Astrocyte of the cerebellum (primary cell): ENCODE data around the gene DNASE1L1.

ENCODE experiments used
- DNase-seq: peaks from one replicate; pipeline ENCODE4 v3.0.0-alpha.2; 2011; ENCODE audit warnings: low read depth
- H3K4me3 ChIP-seq: 2 replicates; pipeline ENCODE4 v1.5.1; 2011; ENCODE audit warnings: mild to moderate bottlenecking, low read depth, low read length, moderate library complexity
- in situ Hi-C: cut with HindIII; loops from 2 replicates; pipeline ENCODE4 v1.10.0; 2017; ENCODE audit warnings: low sequenced_read_pairs
- TF ChIP-seq, protein P1 (sequence below): IDR thresholded peaks from 2 replicates; pipeline ENCODE4 v1.5.1; 2012; ENCODE audit warnings: low read length, low read depth, moderate library complexity, mild to moderate bottlenecking; ENCODE audit errors: missing control alignments

Gene DNASE1L1

DNA sequence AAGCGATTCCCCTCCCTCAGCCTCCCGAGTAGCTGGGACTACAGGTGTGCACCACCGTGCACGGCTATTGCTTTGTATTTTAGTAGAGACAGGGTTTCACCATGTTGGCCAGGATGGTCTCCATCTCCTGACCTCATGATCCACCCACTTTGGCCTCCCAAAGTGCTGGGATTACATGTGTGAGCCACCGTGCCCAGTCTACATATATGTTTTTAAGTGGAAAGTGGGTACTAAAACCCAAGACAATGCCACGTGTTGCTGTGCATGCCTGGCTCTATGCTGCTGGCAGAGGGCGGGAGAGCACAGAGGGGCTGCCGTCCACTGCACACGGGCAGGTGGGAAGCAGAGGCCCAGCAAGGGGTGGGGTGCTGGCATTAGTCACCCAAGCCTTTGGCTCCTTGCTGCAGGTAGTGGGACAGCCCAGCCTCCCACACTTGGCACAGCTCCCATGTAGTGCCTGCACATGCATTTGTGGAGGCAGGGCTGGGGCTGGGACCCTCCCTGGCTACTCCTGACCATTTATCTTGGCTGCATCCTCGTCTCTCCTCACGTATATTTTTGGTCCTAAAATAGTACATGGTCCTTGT, 26.5 kb downstream of the DNASE1L1 start:
- in situ Hi-C loops: no loop called here
- no peak for DNase-seq
- H3K4me3 ChIP-seq: no peak overlapping the region
- TF ChIP-seq, protein P1, sequence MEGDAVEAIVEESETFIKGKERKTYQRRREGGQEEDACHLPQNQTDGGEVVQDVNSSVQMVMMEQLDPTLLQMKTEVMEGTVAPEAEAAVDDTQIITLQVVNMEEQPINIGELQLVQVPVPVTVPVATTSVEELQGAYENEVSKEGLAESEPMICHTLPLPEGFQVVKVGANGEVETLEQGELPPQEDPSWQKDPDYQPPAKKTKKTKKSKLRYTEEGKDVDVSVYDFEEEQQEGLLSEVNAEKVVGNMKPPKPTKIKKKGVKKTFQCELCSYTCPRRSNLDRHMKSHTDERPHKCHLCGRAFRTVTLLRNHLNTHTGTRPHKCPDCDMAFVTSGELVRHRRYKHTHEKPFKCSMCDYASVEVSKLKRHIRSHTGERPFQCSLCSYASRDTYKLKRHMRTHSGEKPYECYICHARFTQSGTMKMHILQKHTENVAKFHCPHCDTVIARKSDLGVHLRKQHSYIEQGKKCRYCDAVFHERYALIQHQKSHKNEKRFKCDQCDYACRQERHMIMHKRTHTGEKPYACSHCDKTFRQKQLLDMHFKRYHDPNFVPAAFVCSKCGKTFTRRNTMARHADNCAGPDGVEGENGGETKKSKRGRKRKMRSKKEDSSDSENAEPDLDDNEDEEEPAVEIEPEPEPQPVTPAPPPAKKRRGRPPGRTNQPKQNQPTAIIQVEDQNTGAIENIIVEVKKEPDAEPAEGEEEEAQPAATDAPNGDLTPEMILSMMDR: no peak

DNA sequence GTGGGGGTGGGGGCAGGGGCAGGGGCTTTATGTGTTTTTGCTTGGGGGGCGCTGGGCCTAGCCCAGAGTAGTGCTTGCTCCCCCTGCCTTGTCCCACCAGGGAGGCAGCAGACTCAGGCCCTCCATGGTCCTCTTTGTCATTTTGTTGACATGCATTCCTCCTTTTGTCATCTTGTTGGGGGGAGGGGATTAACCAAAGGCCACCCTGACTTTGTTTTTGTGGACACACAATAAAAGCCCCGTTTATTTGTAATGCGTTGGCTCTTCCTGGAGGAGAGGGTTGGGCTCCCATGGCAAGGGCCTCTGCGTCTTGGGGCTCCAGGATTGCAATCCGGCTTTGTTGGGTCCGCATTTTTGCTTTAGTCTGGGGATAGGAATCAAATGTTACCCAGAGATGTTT, 27.8 kb downstream of the DNASE1L1 start:
- in situ Hi-C loops: no loop called here
- no peak for DNase-seq
- H3K4me3 ChIP-seq: no peak overlapping the region
- TF ChIP-seq, protein P1: no peak

DNA sequence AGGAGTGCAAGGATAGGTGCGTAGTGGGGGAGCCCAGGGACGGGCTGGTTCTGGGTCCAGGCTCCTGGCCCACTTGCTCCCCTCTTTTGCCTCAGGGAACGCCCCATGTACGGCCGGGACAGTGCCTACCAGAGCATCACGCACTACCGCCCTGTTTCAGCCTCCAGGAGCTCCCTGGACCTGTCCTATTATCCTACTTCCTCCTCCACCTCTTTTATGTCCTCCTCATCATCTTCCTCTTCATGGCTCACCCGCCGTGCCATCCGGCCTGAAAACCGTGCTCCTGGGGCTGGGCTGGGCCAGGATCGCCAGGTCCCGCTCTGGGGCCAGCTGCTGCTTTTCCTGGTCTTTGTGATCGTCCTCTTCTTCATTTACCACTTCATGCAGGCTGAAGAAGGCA, 28.3 kb downstream of the DNASE1L1 start:
- DNase-seq: no peak
- in situ Hi-C loops: no loop called here
- TF ChIP-seq, protein P1: no peak
- H3K4me3 ChIP-seq: peak overlapping the region; percentile 71

DNA sequence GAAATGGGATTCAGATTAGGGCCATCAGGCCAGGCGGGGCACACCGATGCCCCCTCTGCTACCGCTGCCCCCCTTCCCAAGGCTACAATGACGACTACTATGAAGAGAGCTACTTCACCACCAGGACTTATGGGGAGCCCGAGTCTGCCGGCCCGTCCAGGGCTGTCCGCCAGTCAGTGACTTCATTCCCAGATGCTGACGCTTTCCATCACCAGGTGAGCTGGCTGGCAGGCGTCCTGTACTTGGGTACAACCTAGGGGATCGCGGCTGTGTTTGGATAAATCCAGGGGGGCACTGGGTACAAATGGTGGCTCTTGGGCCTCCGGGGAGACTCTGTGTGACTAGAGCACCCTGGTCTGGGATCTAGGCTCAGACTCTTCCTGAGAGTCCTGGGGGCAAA, 28.9 kb downstream of the DNASE1L1 start:
- H3K4me3 ChIP-seq: peak overlapping the region; percentile 71
- no peak for DNase-seq
- in situ Hi-C loops: no loop called here
- TF ChIP-seq, protein P1: no peak

DNA sequence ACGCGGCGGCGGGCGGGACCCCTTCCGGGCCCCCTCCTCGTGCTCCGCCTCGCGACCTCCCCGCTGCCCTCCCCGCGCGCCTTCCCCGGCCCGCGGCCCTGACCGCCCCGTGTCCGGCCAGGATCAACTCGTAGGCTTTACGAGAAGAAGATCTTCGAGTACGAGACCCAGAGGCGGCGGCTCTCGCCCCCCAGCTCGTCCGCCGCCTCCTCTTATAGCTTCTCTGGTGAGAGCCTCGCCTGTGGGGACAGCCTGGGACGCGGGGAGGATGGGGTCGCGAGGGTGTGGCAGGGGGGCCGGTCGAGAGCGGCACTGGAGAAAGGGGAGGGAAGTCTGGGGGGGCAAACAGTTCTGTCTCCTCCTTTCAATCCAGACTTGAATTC, 29.5 kb downstream of the DNASE1L1 start:
- DNase-seq: no peak
- TF ChIP-seq, protein P1: no peak
- in situ Hi-C loops: no loop called here
- H3K4me3 ChIP-seq: peak overlapping the region; percentile 71

DNA sequence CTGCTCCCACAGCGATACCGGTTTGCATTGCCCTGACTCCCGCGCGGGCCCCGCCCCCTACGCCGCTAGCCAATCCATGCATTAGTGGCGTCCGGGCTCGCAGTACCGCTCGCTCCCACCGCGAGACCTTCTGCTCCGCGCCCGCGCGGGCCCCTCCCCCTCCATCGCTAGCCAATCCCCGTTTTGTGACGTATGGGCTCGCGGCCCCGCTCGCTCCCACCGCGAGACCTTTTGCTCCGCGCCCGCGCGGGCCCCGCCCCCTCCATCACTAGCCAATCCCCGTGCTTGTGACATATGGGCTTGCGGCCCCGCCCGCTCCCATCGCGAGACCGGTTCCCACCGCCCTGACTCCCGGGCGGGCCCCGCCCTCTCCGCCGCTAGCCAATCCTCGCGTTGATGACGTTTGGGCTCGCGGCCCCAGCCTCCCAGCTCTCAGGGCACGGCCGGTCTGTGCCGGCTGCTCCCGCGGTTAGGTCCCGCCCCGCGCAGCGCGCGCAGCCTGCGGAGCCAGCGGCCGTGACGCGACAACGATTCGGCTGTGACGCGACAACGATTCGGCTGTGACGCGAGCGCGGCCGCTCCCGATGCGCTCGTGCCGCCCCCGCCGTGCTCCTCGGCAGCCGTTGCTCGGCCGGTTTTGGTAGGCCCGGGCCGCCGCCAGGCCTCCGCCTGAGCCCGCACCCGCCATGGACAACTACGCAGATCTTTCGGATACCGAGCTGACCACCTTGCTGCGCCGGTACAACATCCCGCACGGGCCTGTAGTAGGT, 30.1 kb downstream of the DNASE1L1 start, which contains the start of gene EMD:
TSS of gene EMD (plus strand) at position 497 of the 770 bp plus-strand sequence. CDS start at position 687, 190 bp downstream.
- TF ChIP-seq, protein P1: no peak
- DNase-seq: peak; percentile 90
- in situ Hi-C loops: no loop called here
- peak within 1 kb of the TSS; percentile 71 for H3K4me3 ChIP-seq
